H1 (cell line): ENCODE data around the gene NT5DC1. TPM values are rescaled to one million over a fixed set of nuclear protein-coding genes. Genes with fewer than 3 reads are reported as not detected.

ENCODE experiments used
- CTCF ChIA-PET: fragments of 300-600 bp; sonication (Branson Sonifier 250); formaldehyde crosslinking; loops from one replicate; lab custom pipeline; 2021; ENCODE audit not compliant: partially characterized antibody; lab: Charles Lee
- POLR2A ChIA-PET: fragments of 300-600 bp; sonication (Branson Sonifier 250); formaldehyde crosslinking; loops from one replicate; lab custom pipeline; 2021; ENCODE audit warnings: inconsistent platforms; ENCODE audit not compliant: partially characterized antibody; lab: Charles Lee
- DNase-seq, 2 experiments: peaks; one replicate each; pipeline versions ENCODE4 v3.0.0 to v3.0.0-alpha.2; 2010 to 2022; ENCODE audit warnings: low spot score in 2 of 2, low read depth in 1 of 2, mixed read lengths in 1 of 2
- FAIRE-seq: peaks from 2 replicates; lab custom pipeline; 2011; peaks lifted over from hg19 to GRCh38; lab: Jason Lieb, UNC
- H2AFZ ChIP-seq: 2 replicates; pipeline ENCODE4 v1.8.1; 2012; ENCODE audit warnings: low read length, inconsistent platforms
- H2AK5ac ChIP-seq: 2 replicates; pipeline ENCODE4 v1.6.1; 2013; ENCODE audit warnings: low read depth, low read length
- H2BK120ac ChIP-seq: replicated peaks from 2 replicates; pipeline ENCODE3; 2013; ENCODE audit warnings: low read depth, low read length, inconsistent platforms
- H2BK12ac ChIP-seq: 2 replicates; pipeline ENCODE4 v1.6.1; 2013; ENCODE audit warnings: low read depth, low read length
- H2BK15ac ChIP-seq: 2 replicates; pipeline ENCODE4 v1.6.1; 2013; ENCODE audit warnings: low read length
- H2BK20ac ChIP-seq: 2 replicates; pipeline ENCODE4 v1.6.1; 2013; ENCODE audit warnings: low read length
- H2BK5ac ChIP-seq: 2 replicates; pipeline ENCODE4 v1.6.1; 2013; ENCODE audit warnings: low read depth, low read length
- H3K14ac ChIP-seq: 2 replicates; pipeline ENCODE4 v1.6.1; 2013; ENCODE audit warnings: inconsistent platforms; ENCODE audit not compliant: insufficient read length
- H3K18ac ChIP-seq: 2 replicates; pipeline ENCODE4 v1.6.1; 2013; ENCODE audit warnings: low read length; ENCODE audit errors: extremely low read depth
- H3K23ac ChIP-seq: 2 replicates; pipeline ENCODE4 v1.6.1; 2013; ENCODE audit warnings: inconsistent platforms; ENCODE audit not compliant: insufficient read length
- H3K23me2 ChIP-seq: 2 replicates; pipeline ENCODE4 v1.6.1; 2013; ENCODE audit warnings: low read depth, low read length
- H3K27ac ChIP-seq: 2 replicates; pipeline ENCODE4 v1.6.1; 2011; ENCODE audit warnings: low read depth, low read length, inconsistent platforms
- H3K27me3 ChIP-seq, 4 experiments: replicated peaks in 1 of 4; 1 replicate in 1 of 4; 2 replicates in 3 of 4; pipeline versions ENCODE4 v1.6.1 to v1.8.1; 2011 to 2013; ENCODE audit warnings: low read length in 3 of 4, mild to moderate bottlenecking in 3 of 4, inconsistent platforms in 2 of 4, mixed read lengths in 2 of 4, moderate library complexity in 1 of 4; ENCODE audit not compliant: control insufficient read depth in 3 of 4, insufficient read depth in 3 of 4; ENCODE audit errors: extremely low read depth in 1 of 4
- H3K36me3 ChIP-seq, 4 experiments: 2 replicates each; pipeline versions ENCODE4 v1.6.1 to v1.8.1; 2011 to 2013; ENCODE audit warnings: mild to moderate bottlenecking in 4 of 4, low read length in 3 of 4, moderate library complexity in 2 of 4, control low read depth in 1 of 4, inconsistent platforms in 1 of 4; ENCODE audit not compliant: insufficient read depth in 4 of 4, control insufficient read depth in 2 of 4
- H3K4ac ChIP-seq: replicated peaks from 2 replicates; pipeline ENCODE3; 2013; ENCODE audit warnings: low read length, low read depth, mixed read lengths, inconsistent platforms; ENCODE audit not compliant: insufficient read length
- H3K4me1 ChIP-seq, 4 experiments: replicated peaks in 1 of 4; 1 replicate in 1 of 4; 2 replicates in 3 of 4; pipeline versions ENCODE4 v1.6.1 to v1.8.1; 2011 to 2013; ENCODE audit warnings: low read length in 3 of 4, inconsistent platforms in 2 of 4, mixed read lengths in 1 of 4; ENCODE audit not compliant: insufficient read depth in 4 of 4, control insufficient read depth in 3 of 4
- H3K4me2 ChIP-seq, 2 experiments: 2 replicates each; pipeline versions ENCODE4 v1.6.1 to v1.8.1; 2011 to 2013; ENCODE audit warnings: low read depth in 2 of 2, low read length in 2 of 2, control low read depth in 1 of 2, inconsistent platforms in 1 of 2, mild to moderate bottlenecking in 1 of 2; ENCODE audit not compliant: insufficient read depth in 1 of 2
- H3K4me3 ChIP-seq, 4 experiments: fragments of 200-600, 300-600 bp in 1 of 4; sonication (generic), shearing (Covaris generic), sonication (Bioruptor Twin) in 1 of 4; 2 replicates each; pipeline versions ENCODE4 v1.5.1 to v1.8.1; 2011 to 2016; ENCODE audit warnings: low read length in 4 of 4, low read depth in 3 of 4, control low read depth in 2 of 4, inconsistent platforms in 2 of 4, mild to moderate bottlenecking in 2 of 4, mixed read lengths in 1 of 4, moderate library complexity in 1 of 4; ENCODE audit not compliant: insufficient read depth in 2 of 4; ENCODE audit errors: extremely low read depth in 1 of 4
- H3K56ac ChIP-seq: replicated peaks from 2 replicates; pipeline ENCODE3; 2013; ENCODE audit warnings: low read depth, mild to moderate bottlenecking, mixed read lengths, low read length, inconsistent platforms; ENCODE audit not compliant: insufficient read length
- H3K79me1 ChIP-seq: 2 replicates; pipeline ENCODE4 v1.6.1; 2013; ENCODE audit warnings: low read depth, low read length, control low read depth
- H3K79me2 ChIP-seq, 2 experiments: 2 replicates each; pipeline versions ENCODE4 v1.6.1 to v1.8.1; 2012 to 2013; ENCODE audit warnings: low read length in 2 of 2, mild to moderate bottlenecking in 2 of 2, inconsistent platforms in 1 of 2; ENCODE audit not compliant: insufficient read depth in 2 of 2, control insufficient read depth in 1 of 2
- H3K9ac ChIP-seq, 4 experiments: replicated peaks in 1 of 4; 1 replicate in 1 of 4; 2 replicates in 3 of 4; pipeline versions ENCODE4 v1.6.1 to v1.8.1; 2011 to 2013; ENCODE audit warnings: low read depth in 3 of 4, low read length in 3 of 4, control low read depth in 2 of 4, mild to moderate bottlenecking in 2 of 4, moderate library complexity in 2 of 4, inconsistent platforms in 1 of 4; ENCODE audit errors: extremely low read depth in 1 of 4
- H3K9me3 ChIP-seq, 2 experiments: 2 replicates each; pipeline versions ENCODE4 v1.6.1 to v1.8.1; 2012 to 2013; ENCODE audit warnings: mild to moderate bottlenecking in 2 of 2, moderate library complexity in 2 of 2, control low read depth in 1 of 2, inconsistent platforms in 1 of 2, low read depth in 1 of 2, low read length in 1 of 2, mixed read lengths in 1 of 2; ENCODE audit not compliant: insufficient read depth in 2 of 2
- H4K20me1 ChIP-seq, 2 experiments: replicated peaks in 1 of 2; 2 replicates each; pipeline versions ENCODE3 to v1.8.1; 2011 to 2013; ENCODE audit warnings: inconsistent platforms in 2 of 2, low read length in 2 of 2, mild to moderate bottlenecking in 1 of 2; ENCODE audit not compliant: insufficient read depth in 2 of 2, control insufficient read depth in 1 of 2
- H4K5ac ChIP-seq: 2 replicates; pipeline ENCODE4 v1.6.1; 2013; ENCODE audit warnings: low read length, low read depth, mixed read lengths, inconsistent platforms; ENCODE audit not compliant: insufficient read length
- H4K8ac ChIP-seq: 2 replicates; pipeline ENCODE4 v1.8.0; 2013; ENCODE audit warnings: mild to moderate bottlenecking, moderate library complexity, low read length, inconsistent platforms; ENCODE audit not compliant: insufficient read depth; ENCODE audit errors: extremely low read depth
- H4K91ac ChIP-seq: replicated peaks from 2 replicates; pipeline ENCODE3; 2013; ENCODE audit warnings: low read length, mixed read lengths, inconsistent platforms; ENCODE audit not compliant: insufficient read length
- BCL11A ChIP-seq, 2 experiments: IDR thresholded peaks; one replicate each; pipeline ENCODE4 v1.6.1; 2011; ENCODE audit warnings: low read depth in 2 of 2, low read length in 2 of 2, mild to moderate bottlenecking in 2 of 2
- GABPA ChIP-seq: IDR thresholded peaks from 2 replicates; pipeline ENCODE4 v1.6.1; 2011; ENCODE audit warnings: mild to moderate bottlenecking, low read length, moderate library complexity, borderline replicate concordance; ENCODE audit not compliant: insufficient read depth
- HDAC2 ChIP-seq, 2 experiments: fragments of 300-600 bp in 1 of 2; sonication (generic) in 1 of 2; IDR thresholded peaks; 2 replicates each; pipeline ENCODE4 v1.6.1; 2011 to 2012; ENCODE audit warnings: low read depth in 2 of 2, low read length in 2 of 2, mild to moderate bottlenecking in 2 of 2, moderate library complexity in 2 of 2, borderline replicate concordance in 1 of 2, inconsistent platforms in 1 of 2
- SAP30 ChIP-seq: fragments of 300-600 bp; sonication (generic); IDR thresholded peaks from 2 replicates; pipeline ENCODE4 v1.7.1; 2012; ENCODE audit warnings: low read length, moderate library complexity, mild to moderate bottlenecking, inconsistent platforms; ENCODE audit not compliant: insufficient read depth, insufficient replicate concordance
- SP4 ChIP-seq: IDR thresholded peaks from 2 replicates; pipeline ENCODE4 v1.6.1; 2012; ENCODE audit warnings: low read length, inconsistent platforms
- YY1 ChIP-seq: IDR thresholded peaks from 2 replicates; pipeline ENCODE4 v1.6.1; 2011; ENCODE audit warnings: low read depth, mild to moderate bottlenecking, low read length
- WGBS, 2 experiments: shearing (Covaris generic) in 1 of 2; methylation state at CpG; one replicate each; pipeline versions ENCODE4 v1.1.6 to v1.1.7; 2013 to 2015; ENCODE audit warnings: low lambda C conversion rate in 2 of 2, mixed read lengths in 2 of 2, inconsistent platforms in 1 of 2, low coverage in 1 of 2, missing lambda C conversion rate in 1 of 2; ENCODE audit not compliant: insufficient replicate concordance in 2 of 2, insufficient coverage in 1 of 2, insufficient read length in 1 of 2; ENCODE audit errors: extremely low coverage in 1 of 2, missing lambda C conversion rate in 1 of 2; 5-methylcytosine and 5-hydroxymethylcytosine counted together
- polyA plus RNA-seq, 7 experiments: library from polyadenylated mRNA; depleted of rRNA in 3 of 7; stranded (reverse) in 5 of 7; unstranded in 2 of 7; fragments of >200 nt in 5 of 7; fragments of 200-250 nt in 2 of 7; gene quantifications; 1 replicate in 5 of 7; 2 replicates in 1 of 7; 4 replicates in 1 of 7; pipeline versions ENCODE4 v1.2.1 to v1.2.3, GENCODE V29; 2011 to 2013; ENCODE audit warnings: missing spikeins in 2 of 7, mixed read lengths in 2 of 7
- total RNA-seq: library from RNA; stranded (reverse); fragmentation: NEBNext Ultra II Directional; extraction: Animal tissue kit (Norgen Biotek cat#: 25700); gene quantifications from 2 replicates; pipeline ENCODE4 v1.2.1, GENCODE V29; 2021
- TF ChIP-seq, protein P1 (sequence below): IDR thresholded peaks from 2 replicates; pipeline ENCODE4 v1.6.1; 2011; ENCODE audit warnings: low read length, improper control_type of control experiment
- TF ChIP-seq, protein P2 (sequence below): IDR thresholded peaks from 2 replicates; pipeline ENCODE4 v1.6.1; 2012; ENCODE audit warnings: inconsistent platforms
- TF ChIP-seq, protein P3 (sequence below), 3 experiments: IDR thresholded peaks; 1 replicate in 2 of 3; 2 replicates in 1 of 3; pipeline versions ENCODE4 v1.5.1 to v1.6.1; 2011; ENCODE audit warnings: low read length in 3 of 3, mild to moderate bottlenecking in 3 of 3, inconsistent platforms in 2 of 3, low read depth in 1 of 3, moderate library complexity in 1 of 3; ENCODE audit not compliant: insufficient read depth in 1 of 3; ENCODE audit errors: control extremely low read depth in 1 of 3

NT5DC1 gene
- total and polyA plus RNA-seq, 2 of the 8 experiments (the other 6 are each of a cell fraction or from before 2014, with no cell fraction given): 25.3 to 72.7 TPM

DNA sequence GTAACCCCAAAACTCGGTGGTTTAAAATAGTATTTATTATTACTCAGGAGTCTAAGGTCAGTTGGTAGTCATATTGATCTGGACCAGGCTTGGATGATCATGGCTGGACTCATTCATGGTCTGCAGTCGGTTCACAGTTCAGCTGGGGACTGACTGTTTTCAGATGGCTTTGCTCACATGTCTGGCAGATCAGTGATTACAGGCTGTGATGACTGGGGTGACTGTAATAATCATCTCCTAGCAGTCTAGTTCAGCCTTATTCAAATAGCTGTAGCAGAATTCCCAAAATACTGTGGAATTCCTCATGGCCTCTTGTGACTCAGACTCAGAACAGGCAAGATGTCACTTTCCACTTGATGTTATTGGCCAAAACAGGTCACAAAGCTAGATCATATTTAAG is 16.4 kb upstream of the NT5DC1 start:
- no peak for DNase-seq
- Histone ChIP-seq H2AK5ac (no peak overlapping the region), H2AFZ (no peak overlapping the region), H3K36me3 (no peaks in the 10 kb centered on the region; a peak in 1 of 8 replicates), H3K79me1 (no peaks in the 10 kb centered on the region), H3K27ac (no peak overlapping the region), H4K8ac (no peak overlapping the region), H3K79me2 (no peaks in the 10 kb centered on the region), H4K20me1 (no peaks in the 10 kb centered on the region), H3K14ac (no peak overlapping the region), H2BK120ac (no peak overlapping the region), H3K9me3 (no peaks in the 10 kb centered on the region), H3K4me1 (no peaks in the 10 kb centered on the region), H4K91ac (no peak overlapping the region), H2BK12ac (no peak overlapping the region), H3K18ac (no peak overlapping the region), H3K4ac (no peak overlapping the region), H2BK15ac (no peak overlapping the region), H2BK5ac (no peak overlapping the region), H3K9ac (no peak overlapping the region), H3K4me2 (no peak overlapping the region), H3K27me3 (no peaks in the 10 kb centered on the region), H3K23me2 (no peaks in the 10 kb centered on the region), H3K23ac (no peak overlapping the region), H3K4me3 (no peak overlapping the region), H4K5ac (no peak overlapping the region), H2BK20ac (no peak overlapping the region), H3K56ac (no peak overlapping the region)
- 87% methylated on average over 2 of the region's 2 CpGs; no CpG with 5 or more reads in 1 of the 2 experiments for WGBS, 2 experiments
- POLR2A ChIA-PET: no interaction called here
- no peak for FAIRE-seq
- CTCF ChIA-PET: interaction anchor here (2.4 to 3.2 kb wide), 2 partner anchors 12 to 21 kb away, joined by 7 to 9 read pairs; no protein-coding TSS in a partner anchor
- TF ChIP-seq, protein P1, sequence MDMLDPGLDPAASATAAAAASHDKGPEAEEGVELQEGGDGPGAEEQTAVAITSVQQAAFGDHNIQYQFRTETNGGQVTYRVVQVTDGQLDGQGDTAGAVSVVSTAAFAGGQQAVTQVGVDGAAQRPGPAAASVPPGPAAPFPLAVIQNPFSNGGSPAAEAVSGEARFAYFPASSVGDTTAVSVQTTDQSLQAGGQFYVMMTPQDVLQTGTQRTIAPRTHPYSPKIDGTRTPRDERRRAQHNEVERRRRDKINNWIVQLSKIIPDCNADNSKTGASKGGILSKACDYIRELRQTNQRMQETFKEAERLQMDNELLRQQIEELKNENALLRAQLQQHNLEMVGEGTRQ: no peak
- TF ChIP-seq, protein P2, sequence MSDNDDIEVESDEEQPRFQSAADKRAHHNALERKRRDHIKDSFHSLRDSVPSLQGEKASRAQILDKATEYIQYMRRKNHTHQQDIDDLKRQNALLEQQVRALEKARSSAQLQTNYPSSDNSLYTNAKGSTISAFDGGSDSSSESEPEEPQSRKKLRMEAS: no peak
- TF ChIP-seq HDAC2 (IDR thresholded peaks at IDR 0.05; ENCODE audit: borderline replicate concordance in 1 of 2, low read depth in 2 of 2, low read length in 2 of 2) (no peak), SP4 (no peak), BCL11A (IDR thresholded peaks at IDR 0.05; ENCODE audit: low read depth in 2 of 2, low read length in 2 of 2) (no peak), GABPA (no peak), YY1 (no peak), SAP30 (no peak)
- TF ChIP-seq, protein P3, sequence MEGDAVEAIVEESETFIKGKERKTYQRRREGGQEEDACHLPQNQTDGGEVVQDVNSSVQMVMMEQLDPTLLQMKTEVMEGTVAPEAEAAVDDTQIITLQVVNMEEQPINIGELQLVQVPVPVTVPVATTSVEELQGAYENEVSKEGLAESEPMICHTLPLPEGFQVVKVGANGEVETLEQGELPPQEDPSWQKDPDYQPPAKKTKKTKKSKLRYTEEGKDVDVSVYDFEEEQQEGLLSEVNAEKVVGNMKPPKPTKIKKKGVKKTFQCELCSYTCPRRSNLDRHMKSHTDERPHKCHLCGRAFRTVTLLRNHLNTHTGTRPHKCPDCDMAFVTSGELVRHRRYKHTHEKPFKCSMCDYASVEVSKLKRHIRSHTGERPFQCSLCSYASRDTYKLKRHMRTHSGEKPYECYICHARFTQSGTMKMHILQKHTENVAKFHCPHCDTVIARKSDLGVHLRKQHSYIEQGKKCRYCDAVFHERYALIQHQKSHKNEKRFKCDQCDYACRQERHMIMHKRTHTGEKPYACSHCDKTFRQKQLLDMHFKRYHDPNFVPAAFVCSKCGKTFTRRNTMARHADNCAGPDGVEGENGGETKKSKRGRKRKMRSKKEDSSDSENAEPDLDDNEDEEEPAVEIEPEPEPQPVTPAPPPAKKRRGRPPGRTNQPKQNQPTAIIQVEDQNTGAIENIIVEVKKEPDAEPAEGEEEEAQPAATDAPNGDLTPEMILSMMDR (IDR thresholded peaks at IDR 0.05; ENCODE audit: control extremely low read depth in 1 of 3, insufficient read depth in 1 of 3, low read depth in 1 of 3, low read length in 3 of 3): no peak
